Measurements from ENCODE around the gene POLR3A.
"Not testable (repeated sequence)": the region's sequence is repeated elsewhere in the genome, so short reads cannot be mapped to it uniquely, and the experiment has no call there.

The POLR3A gene

GRCh38 chr10:78017856-78018255 lies 11.5 kb downstream of the POLR3A start:
- DNase-seq = no peak

GRCh38 chr10:78015546-78015945 lies 13.8 kb downstream of the POLR3A start:
- no peak for DNase-seq

- DNase-seq = no peak
Observed at GRCh38 chr10:78013564-78013963, 15.8 kb downstream of the POLR3A start.

- DNase-seq = no peak
Observed at GRCh38 chr10:78011065-78011464, 18.2 kb downstream of the POLR3A start.

- no peak for DNase-seq
Observed at GRCh38 chr10:78010278-78010677, 19.0 kb downstream of the POLR3A start.

GRCh38 chr10:78009662-78010061 lies 19.7 kb downstream of the POLR3A start:
- DNase-seq = no peak

GRCh38 chr10:78007172-78007571 lies 22.1 kb downstream of the POLR3A start:
- DNase-seq = no peak

GRCh38 chr10:78004215-78005026 lies 24.9 kb downstream of the POLR3A start:
- no peak for DNase-seq

- no peak for DNase-seq
Observed at GRCh38 chr10:78002541-78003288, 26.6 kb downstream of the POLR3A start.

- no peak for DNase-seq
Observed at GRCh38 chr10:78000956-78001472, 28.3 kb downstream of the POLR3A start.

- no peak for DNase-seq
Observed at GRCh38 chr10:78000206-78000605, 29.1 kb downstream of the POLR3A start.

- not testable (repeated sequence) for DNase-seq
Observed at GRCh38 chr10:77998780-77999179, 30.5 kb downstream of the POLR3A start.

GRCh38 chr10:77993620-77994019 lies 35.7 kb downstream of the POLR3A start:
- no peak for DNase-seq

GRCh38 chr10:77989081-77989724 lies 40.1 kb downstream of the POLR3A start:
- no peak for DNase-seq

GRCh38 chr10:77987671-77988255 lies 41.6 kb downstream of the POLR3A start:
- DNase-seq = no peak

- DNase-seq = no peak
Observed at GRCh38 chr10:77984986-77985385, 44.3 kb downstream of the POLR3A start.

- DNase-seq = no peak
Observed at GRCh38 chr10:77983384-77984341, 45.7 kb downstream of the POLR3A start.

- DNase-seq = no peak
Observed at GRCh38 chr10:77981281-77981680, 48.0 kb downstream of the POLR3A start.

GRCh38 chr10:77979221-77979620 lies 50.1 kb downstream of the POLR3A start:
- no peak for DNase-seq

- DNase-seq = no peak
Observed at GRCh38 chr10:77978360-77978759, 51.0 kb downstream of the POLR3A start.

GRCh38 chr10:77977934-77978333 lies 51.4 kb downstream of the POLR3A start:
- no peak for DNase-seq

GRCh38 chr10:77977016-77977415 lies 52.3 kb downstream of the POLR3A start:
- no peak for DNase-seq
